ENCODE measurements around the gene TNFRSF17. TPM values are rescaled to one million over a fixed set of nuclear protein-coding genes. Genes with fewer than 3 reads are reported as not detected.
"Not testable (repeated sequence)": the region's sequence is repeated elsewhere in the genome, so short reads cannot be mapped to it uniquely, and the experiment has no call there.

Gene TNFRSF17
- total RNA-seq, 1 donor from 2014 or later: not detected

DNA sequence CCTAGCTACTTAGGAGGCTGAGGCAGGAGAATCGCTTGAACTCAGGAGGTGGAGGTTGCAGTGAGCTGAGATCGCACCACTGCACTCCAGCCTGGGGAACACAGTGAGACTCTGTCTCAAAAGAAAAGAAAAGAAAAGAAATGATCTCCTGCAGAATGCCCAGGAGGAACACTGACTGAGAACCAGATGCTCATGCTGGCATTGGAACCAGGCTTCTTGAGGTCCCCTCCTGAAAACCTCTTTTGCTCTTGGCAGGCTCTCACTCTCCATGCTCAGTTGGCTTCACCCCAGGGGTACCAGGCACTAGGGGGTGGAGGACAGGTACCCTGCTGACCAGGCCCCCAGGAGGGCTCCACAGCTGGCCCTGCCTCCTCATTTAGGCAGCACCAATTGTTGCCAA, 8.5 kb upstream of the TNFRSF17 start:
- Histone ChIP-seq H3K36me3 (no peaks in the 10 kb centered on the region), H3K4me1 (no peaks in the 10 kb centered on the region), H3K4me3 (no peak overlapping the region), H3K9me3 (no peaks in the 10 kb centered on the region), H3K27ac (peak overlapping the region; percentile 74), H3K27me3 (no peaks in the 10 kb centered on the region)
- DNase-seq (ENCODE audit: extremely low spot score in 2 of 2): no peak
- intact Hi-C loops (cut with DNase I): no loop called here
- TF ChIP-seq POLR2A (IDR thresholded peaks at IDR 0.05): no peak
- TF ChIP-seq, protein P1, sequence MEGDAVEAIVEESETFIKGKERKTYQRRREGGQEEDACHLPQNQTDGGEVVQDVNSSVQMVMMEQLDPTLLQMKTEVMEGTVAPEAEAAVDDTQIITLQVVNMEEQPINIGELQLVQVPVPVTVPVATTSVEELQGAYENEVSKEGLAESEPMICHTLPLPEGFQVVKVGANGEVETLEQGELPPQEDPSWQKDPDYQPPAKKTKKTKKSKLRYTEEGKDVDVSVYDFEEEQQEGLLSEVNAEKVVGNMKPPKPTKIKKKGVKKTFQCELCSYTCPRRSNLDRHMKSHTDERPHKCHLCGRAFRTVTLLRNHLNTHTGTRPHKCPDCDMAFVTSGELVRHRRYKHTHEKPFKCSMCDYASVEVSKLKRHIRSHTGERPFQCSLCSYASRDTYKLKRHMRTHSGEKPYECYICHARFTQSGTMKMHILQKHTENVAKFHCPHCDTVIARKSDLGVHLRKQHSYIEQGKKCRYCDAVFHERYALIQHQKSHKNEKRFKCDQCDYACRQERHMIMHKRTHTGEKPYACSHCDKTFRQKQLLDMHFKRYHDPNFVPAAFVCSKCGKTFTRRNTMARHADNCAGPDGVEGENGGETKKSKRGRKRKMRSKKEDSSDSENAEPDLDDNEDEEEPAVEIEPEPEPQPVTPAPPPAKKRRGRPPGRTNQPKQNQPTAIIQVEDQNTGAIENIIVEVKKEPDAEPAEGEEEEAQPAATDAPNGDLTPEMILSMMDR (IDR thresholded peaks at IDR 0.05): no peak

DNA sequence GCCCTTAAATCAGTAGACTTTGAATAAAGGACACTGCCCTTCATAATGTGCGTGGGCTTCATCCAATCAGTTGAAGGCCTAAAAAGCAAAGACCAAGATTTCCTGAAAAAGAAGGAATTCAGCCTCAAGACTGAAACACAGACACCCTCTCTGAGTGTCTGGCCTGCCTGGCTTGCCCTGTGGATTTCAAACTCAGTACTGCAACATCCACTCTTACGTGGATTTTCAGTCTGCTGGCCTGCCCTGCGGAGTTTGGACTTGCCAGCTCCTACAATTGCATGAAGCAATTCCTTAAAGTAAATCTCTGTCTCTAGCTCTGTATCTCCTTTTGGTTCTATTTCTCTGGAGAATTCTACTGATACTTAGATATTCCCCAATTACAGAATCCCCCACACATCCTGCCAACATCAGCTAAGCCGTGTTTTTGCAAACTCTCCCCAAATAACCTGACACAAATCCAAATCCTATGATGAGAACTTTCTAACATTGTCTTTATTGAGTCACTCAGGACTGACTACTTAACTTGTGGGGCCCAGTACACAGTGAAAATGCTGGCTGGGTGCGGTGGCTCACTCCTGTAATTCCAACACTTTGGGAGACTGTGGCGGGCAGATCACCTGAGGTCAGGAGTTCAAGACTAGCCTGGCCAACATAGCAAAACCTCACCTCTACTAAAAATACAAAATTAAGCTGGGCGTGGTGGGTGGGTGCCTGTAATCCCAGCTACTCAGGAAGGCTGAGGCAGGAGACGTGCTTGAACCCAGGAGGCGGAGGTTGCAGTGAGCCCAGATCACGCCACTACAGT, 7.2 kb upstream of the TNFRSF17 start:
- intact Hi-C loops (cut with DNase I): no loop called here
- H3K4me1 ChIP-seq: no peaks in the 10 kb centered on the region
- TF ChIP-seq POLR2AphosphoS5 (IDR thresholded peaks at IDR 0.05; ENCODE audit: insufficient read depth in 1 of 2, low read depth in 1 of 2) (no peak), POLR2A (IDR thresholded peaks at IDR 0.05) (no peak)
- TF ChIP-seq, protein P1 (IDR thresholded peaks at IDR 0.05): no peak
- peak overlapping the region; percentile 11 for H3K27ac ChIP-seq
- no peaks in the 10 kb centered on the region for H3K9me3 ChIP-seq
- no peaks in the 10 kb centered on the region for H3K36me3 ChIP-seq
- H3K27me3 ChIP-seq: no peaks in the 10 kb centered on the region
- no peak overlapping the region for H3K4me3 ChIP-seq
- no peak for DNase-seq (ENCODE audit: extremely low spot score in 2 of 2)

DNA sequence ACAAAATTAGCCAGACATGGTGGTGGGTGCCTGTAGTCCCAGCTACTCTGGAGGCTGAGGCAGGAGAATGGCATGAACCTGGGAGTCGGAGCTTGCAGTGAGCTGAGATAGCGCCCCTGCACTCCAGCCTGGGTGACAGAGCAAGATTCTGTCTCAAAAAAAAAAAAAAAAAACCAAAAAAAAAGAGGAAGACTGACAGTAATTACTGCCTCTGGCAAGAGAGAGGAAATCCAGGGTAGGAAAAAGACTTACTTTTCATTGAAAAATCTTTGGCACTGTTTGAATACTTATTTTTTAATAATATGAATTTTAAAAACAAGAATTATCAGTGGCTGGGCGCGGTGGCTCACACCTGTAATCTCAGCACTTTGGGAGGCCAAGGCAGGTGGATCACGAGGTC, 2.6 kb upstream of the TNFRSF17 start:
- not testable (repeated sequence) for DNase-seq (ENCODE audit: extremely low spot score in 2 of 2); H3K36me3 ChIP-seq; H3K4me1 ChIP-seq; H3K27me3 ChIP-seq; H3K27ac ChIP-seq; H3K4me3 ChIP-seq; H3K9me3 ChIP-seq
- intact Hi-C loops (cut with DNase I): loop anchor here (10.0 kb wide), 1 partner anchor 1108 kb away; no protein-coding TSS in a partner anchor

DNA sequence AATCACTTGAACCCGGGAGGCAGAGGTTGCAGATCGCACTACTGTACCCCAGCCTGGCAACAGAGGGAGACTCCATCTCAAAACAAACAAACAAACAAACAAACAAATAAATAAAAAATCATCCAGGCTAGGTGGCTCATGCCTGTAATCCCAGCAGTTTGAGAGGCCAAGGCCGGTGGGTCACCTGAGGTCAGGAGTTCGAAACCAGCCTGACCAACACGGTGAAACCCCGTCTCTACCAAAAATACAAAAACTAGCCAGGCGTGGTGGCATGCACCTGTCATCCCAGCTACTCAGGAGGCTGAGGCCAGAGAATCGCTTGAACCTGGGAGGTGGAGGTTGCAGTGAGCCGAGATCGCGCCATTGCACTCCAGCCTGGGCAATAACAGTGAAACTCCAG, 2.0 kb upstream of the TNFRSF17 start:
- H3K27me3 ChIP-seq; H3K4me1 ChIP-seq; H3K36me3 ChIP-seq; H3K27ac ChIP-seq; DNase-seq (ENCODE audit: extremely low spot score in 2 of 2); H3K4me3 ChIP-seq; H3K9me3 ChIP-seq: not testable (repeated sequence)
- intact Hi-C loops (cut with DNase I): loop anchor here (10.0 kb wide), 1 partner anchor 1108 kb away; no protein-coding TSS in a partner anchor

DNA sequence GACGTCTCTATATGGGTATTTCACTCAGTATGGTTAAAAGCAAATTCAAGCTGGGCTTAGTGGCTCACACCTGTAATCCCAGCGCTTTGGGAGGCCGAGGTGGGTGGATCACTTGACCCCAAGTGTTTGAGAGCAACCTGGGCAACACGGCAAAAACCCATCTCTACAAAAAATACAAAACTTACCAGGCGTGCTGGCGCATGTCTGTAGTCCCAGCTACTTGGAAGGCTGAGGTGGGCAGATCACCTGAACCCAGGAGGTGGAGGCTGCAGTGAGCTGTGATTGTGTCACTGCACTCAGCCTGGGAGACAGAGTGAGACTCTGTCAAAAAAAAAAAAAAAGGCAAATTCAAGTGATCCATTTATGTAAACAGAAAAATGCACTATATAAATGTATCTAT, 1.3 kb upstream of the TNFRSF17 start:
- Histone ChIP-seq H3K27me3 (no peaks in the 10 kb centered on the region), H3K4me3 (no peak overlapping the region), H3K27ac (no peak overlapping the region), H3K4me1 (no peaks in the 10 kb centered on the region), H3K36me3 (no peaks in the 10 kb centered on the region), H3K9me3 (no peaks in the 10 kb centered on the region)
- no peak for DNase-seq (ENCODE audit: extremely low spot score in 2 of 2)
- TF ChIP-seq POLR2AphosphoS5 (IDR thresholded peaks at IDR 0.05; ENCODE audit: insufficient read depth in 1 of 2, low read depth in 1 of 2) (no peak), POLR2A (IDR thresholded peaks at IDR 0.05) (no peak)
- TF ChIP-seq, protein P1 (IDR thresholded peaks at IDR 0.05): no peak
- intact Hi-C loops (cut with DNase I): loop anchor here (10.0 kb wide), 1 partner anchor 1109 kb away; no protein-coding TSS in a partner anchor

DNA sequence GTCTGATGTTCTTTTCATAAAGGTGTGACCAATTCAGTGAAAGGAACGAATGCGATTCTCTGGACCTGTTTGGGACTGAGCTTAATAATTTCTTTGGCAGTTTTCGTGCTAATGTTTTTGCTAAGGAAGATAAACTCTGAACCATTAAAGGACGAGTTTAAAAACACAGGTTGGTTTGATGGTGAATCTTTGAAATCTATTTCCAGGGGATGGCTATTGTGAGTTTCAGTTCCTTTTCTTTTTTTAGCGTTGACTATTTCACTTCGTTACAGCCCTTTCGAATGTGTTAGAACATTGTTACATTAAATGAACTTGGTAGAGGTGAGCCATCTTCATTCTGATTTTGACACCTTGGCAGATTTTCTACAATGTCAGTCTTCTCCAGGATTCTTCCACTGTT, 1.2 kb downstream of the TNFRSF17 start:
- no peak for DNase-seq (ENCODE audit: extremely low spot score in 2 of 2)
- H3K4me1 ChIP-seq: no peaks in the 10 kb centered on the region
- TF ChIP-seq, protein P1 (IDR thresholded peaks at IDR 0.05): no peak
- TF ChIP-seq POLR2AphosphoS5 (IDR thresholded peaks at IDR 0.05; ENCODE audit: insufficient read depth in 1 of 2, low read depth in 1 of 2) (no peak), POLR2A (IDR thresholded peaks at IDR 0.05) (no peak)
- no peaks in the 10 kb centered on the region for H3K36me3 ChIP-seq
- no peaks in the 10 kb centered on the region for H3K27me3 ChIP-seq
- no peak overlapping the region for H3K4me3 ChIP-seq
- H3K27ac ChIP-seq: no peak overlapping the region
- intact Hi-C loops (cut with DNase I): loop anchor here (10.0 kb wide), 1 partner anchor 1111 kb away; no protein-coding TSS in a partner anchor
- no peaks in the 10 kb centered on the region for H3K9me3 ChIP-seq
